HG03025 (cell line): ENCODE measurements around the gene ASB7.

Experiments used
- ATAC-seq: cut with Tn5 transposase; IDR thresholded peaks from one replicate; pipeline ENCODE4 v1.9.1; 2021; ENCODE audit warnings: mild to moderate bottlenecking, moderate library complexity; ENCODE audit not compliant: unreplicated experiment, low FRiP score

ASB7 gene

DNA sequence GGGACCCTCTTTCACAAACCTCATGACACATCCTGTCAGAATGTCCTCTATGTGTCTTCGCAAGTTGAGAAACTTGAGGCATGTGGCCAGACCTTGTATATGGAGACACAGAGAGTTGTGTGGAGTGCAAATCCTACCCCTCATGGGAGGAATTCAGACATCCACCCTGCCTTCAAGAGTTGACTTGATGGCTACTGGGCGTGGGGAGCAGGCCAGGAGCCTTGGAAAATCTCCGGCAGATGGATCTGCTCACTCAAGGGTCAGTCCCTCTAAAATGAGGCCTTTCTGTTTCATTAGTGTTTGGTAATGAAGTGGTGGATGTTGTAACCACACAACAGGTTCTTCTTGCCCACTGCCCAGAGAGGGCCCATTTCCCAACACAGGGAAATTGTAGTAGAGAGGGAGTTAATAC is 79.0 kb downstream of the ASB7 start:
- no peak for ATAC-seq

DNA sequence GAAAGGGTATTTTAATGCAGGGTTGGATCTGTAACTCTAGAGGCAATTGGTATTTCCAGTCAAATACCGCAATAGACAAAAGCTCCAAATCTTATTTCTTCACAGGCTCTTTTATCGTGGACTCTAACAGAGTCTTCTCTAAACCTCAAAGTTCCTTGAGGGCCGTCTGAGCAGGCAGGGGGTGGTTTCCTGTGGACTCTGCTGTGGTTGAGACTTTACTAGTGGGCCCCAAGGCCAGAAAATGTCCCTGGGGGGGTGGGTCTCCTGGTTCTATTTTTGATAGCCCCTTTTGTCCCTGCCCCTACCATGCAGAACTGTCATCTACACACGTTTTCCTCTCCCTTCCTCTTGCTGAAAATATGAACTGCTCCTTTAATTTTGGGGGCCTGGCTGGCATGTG is 80.1 kb downstream of the ASB7 start:
- ATAC-seq: no peak

DNA sequence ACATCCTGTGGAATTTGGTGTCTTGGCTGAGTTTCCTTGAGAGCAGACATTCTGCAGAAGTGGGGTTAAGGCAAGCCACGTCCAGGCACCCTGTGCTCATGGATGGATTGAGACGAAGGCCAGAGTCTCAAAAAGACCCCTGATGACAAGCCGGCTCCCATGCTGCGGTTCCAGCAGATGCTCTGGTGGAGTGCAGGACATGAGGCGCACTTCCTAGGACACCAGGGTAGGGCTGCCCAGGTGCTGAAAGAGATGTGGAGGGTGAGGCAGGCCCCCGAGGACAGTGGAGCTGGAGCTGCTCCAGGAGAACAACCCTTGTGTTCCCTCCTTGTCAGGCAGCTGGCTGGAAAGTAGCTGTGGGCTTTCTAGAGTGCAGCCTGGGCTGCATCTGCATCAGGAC is 81.0 kb downstream of the ASB7 start:
- no peak for ATAC-seq

DNA sequence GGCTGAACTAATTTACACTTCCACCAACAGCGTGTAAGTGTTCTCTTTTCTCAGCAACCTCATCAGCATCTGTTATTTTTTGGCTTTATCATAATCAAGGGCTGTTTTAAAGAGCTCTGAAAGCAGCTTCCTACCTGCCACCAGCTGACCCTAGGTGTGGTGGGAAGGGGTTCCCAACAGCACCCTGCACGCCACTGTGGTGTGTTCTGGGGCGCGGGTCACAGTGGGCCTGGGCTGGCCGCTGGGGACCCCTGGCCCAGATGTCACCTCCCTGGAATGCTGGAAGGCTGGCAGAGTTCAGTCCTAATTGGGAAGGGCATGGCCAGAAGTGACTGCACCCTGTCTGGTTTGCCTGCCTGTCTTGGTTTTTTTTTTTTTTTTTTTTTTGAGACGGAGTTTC is 82.2 kb downstream of the ASB7 start:
- ATAC-seq: no peak

DNA sequence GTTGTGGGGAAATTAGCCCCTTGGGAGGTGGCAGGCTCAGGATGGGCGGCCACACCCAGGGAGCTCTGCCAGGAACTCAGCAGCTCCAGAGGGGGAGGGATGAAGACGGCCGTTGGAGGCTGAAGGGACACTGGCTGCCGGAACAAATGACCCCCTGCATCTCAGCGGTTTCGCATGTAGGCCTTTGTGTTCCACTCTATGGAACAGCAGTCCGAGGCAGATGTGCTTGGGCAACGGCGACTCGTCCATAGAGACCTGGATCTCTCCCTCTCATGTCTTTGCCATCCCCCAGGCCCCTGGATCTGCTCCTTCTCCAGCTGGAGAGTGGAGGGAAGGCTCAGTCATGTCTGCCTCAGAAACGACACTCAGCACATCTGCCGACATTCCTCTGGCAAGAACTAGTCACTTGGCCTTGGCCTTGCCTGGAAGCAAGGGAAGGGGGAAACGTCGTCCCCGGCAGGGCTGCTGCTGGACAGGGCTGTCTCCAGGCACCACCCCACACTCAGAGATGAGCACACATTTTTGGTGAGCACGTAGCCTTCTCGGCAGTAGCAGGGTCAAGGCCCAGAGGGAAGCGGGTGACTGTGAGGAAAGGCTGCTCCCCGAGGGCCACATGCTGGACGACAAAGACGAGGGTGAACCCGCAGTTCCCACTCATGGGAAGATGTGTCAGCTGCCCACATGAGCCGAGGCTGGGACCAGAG is 83.8 kb downstream of the ASB7 start:
- no peak for ATAC-seq

DNA sequence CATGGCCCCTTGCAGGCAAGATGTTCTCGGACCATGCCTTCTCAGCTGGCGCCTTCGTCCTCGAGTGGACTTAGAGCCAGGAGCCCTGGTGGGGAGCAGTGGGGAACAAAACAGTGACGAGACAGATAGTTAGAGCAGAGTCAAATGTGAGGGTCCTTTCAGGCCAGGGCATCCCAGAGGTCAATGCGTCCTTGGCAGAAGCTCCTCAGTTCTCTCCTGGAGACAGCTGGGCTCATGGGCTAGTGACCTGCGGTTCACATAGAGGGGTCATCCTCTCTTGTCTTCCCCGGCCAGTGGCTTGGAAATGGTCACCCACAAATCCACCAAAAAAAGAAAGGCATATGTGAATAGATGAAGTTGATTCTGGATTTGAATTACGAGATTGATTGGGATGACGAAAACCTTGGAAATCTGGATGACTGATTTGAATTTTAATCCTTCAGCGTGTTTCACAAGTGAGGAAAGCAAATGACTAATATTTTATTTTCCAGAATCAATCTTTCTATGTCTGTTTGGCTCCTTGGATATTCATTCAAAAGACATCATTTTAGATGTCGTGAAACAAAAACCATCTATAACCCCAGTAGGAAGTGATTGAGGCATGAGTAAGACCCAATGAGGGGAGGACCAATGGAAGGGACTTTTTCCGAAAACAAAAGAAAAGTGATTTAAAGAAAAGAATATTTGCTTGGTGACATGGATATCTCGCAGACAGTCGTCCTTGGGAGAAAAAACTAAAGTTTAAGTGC is 84.5 kb downstream of the ASB7 start:
- ATAC-seq: no peak

DNA sequence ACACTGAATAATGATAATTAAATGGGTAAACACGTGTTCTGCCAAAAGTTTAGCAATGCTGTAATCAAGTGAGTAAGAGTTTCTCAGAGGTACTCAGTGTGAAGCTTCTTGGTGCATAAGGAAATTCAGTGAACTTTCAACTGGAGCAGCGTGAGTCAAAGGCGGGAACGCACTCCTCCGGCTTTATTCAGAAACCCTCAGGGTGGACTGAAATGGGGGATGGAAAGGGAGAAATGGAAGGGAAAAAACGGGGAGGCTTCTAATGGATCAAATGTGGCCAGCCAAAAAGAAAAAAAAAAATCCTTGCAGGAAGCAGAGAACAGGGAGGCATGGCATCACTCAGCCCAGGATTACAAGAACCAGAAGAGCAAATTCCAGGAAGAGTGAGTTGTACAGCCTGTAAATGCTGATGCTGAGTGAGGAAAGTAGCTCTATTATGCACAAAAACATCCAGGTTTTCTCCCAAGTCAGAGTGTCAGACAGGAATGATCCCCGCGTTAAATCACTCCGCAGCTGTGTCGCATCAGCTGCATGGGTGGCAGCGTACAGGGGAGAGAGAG is 85.3 kb downstream of the ASB7 start:
- ATAC-seq: no peak

DNA sequence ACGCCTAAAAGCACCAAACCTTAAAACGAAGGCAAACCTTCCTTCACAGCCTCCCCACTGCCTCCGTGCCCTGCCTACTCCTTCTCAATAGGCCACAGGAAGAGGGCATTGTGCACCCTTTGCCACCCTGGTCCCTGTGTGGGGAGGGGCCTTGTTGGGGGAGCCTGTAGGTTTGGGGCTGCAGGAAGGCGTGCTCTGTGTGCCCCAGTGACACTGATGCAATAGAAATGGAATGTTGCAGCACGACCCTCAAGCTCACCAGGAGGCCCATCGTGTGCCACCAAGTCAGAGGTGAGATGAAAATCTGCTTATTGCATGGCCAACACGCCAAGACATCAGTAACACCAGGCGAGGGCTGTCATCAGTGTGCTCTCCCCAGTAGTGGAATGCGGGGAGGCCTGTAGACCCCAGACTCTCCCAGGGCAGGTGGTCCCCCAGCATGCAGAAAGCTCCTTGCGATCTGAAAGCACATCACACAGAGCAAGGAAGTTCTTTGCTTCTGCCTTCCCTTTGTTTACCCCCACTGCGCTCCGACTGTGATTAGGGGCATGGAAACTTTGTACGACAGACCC is 86.2 kb downstream of the ASB7 start:
- no peak for ATAC-seq

DNA sequence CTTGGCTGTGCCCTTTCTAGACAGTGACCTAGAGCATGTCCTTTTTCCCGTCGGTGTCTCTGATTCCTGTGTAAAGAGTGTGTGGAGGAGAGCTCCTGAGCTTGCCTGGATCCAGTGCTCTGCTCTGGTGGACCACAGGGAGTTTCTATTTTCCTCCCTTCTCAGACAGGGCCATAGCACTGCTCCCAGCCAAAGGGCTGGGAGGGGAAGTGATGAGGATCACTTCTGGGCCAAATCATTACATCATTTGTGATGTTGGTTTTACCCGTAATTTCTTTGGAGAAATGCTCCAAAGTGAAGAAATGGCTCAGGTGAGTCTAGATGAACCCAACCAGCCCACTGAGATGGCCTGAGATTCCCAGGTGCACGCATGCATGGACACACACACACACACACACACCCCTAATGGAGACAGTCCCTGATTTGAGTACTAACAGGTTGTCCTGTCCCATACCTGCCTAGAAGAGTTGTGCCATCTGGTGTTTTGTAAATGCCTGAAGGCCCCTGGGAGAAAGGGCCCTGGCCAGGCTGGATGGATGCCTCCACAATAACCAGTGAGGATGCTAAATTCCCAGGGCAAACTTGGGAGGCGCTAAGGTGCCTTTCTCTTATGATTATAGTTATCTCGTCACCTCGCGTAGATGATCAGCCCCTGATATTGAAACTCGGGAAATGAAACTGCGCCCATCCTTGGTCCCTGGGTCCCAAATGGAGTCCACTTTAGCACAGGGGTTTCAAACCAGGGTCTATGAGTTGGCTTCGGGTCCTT is 86.9 kb downstream of the ASB7 start:
- no peak for ATAC-seq

DNA sequence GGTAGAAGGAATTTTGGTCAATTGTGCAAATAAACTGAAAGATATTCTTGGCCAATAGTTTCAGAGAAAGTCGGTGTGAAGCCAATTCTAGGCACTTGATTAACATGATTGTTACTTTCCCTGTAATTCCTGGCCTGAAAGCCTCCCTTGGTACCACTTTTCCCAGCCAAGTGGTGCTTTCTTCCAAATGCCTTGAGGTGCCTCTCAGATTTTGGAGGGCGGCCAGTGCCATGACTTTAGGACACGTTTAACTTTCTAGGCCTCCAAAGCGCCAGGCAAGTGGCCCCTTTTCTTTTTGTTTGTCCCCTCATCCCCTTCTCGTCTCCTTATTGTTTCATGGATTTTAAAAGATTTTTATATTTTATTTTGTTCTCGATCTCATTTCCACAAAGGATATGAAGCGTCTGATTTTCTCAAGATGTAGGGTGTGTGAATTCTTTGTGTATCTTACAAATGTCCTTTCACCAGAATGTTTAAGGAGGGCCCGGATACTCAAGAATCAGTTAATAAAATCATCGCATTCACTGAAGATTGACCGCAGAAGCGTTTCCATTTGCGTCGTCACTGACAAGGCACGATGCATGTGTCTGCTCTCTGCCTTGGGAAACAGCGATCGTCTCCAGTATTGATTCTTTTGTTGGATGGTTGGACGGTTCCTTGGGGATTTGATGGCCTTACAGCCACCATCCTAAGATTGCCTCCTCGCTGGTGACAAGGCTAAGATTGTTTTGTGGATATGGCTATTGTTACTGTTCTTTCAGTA is 87.8 kb downstream of the ASB7 start:
- ATAC-seq: no peak

DNA sequence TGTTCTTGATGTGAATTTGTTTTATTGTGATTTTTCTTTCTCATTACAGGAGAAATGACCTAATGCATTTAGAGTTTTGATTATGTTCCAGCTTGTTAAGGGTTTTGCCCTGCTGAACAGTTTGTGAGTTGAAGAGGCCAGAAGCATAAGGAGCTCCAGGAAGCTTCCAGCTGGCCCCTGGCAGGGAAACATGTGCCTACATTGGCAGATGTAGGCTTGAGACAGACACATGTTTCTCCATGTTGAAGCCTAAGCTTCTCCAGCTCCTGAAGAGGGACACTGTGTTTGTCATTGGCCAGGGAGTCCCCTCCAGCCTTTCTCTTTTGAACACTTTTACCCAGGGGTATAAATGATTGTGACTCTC is 88.4 kb downstream of the ASB7 start:
- no peak for ATAC-seq

DNA sequence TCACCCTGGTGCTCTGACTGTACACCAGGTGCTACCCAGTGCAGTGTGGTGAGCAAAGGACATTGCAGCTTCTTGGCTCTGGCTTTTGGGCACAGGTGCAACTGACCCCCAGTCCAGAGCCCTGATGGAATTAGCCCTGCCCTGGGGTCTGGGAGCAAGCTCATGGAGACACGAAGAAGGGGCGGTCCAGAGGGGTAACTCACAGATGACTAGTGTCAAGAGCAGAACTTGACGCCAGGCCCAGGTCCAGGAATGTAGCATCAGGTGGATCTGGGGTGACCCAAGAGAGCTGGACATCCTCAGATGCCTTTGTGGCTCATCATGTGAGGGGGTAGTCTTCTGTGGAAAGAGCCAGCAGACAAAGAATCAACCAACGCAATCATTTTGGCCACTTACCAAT is 88.9 kb downstream of the ASB7 start:
- ATAC-seq: no peak

DNA sequence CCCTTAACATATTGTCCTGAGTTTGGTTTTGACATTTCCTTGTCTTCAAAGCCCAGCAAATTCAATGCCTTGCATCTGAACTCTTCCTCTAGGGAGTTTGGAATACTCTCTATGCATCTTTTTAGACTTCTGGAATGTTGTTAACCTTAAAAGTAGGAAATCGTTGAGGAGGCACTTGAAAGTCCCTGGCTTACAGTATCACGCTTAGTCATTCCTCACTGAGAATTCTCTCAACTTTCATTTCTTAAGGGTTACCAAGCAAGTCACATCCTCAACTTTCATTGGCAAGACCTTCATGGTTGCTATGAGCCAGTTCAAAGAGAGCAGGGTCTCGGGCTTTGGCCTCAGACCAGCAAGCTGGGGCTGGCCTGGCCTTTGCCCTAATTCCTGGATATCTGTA is 89.9 kb downstream of the ASB7 start:
- ATAC-seq: no peak

DNA sequence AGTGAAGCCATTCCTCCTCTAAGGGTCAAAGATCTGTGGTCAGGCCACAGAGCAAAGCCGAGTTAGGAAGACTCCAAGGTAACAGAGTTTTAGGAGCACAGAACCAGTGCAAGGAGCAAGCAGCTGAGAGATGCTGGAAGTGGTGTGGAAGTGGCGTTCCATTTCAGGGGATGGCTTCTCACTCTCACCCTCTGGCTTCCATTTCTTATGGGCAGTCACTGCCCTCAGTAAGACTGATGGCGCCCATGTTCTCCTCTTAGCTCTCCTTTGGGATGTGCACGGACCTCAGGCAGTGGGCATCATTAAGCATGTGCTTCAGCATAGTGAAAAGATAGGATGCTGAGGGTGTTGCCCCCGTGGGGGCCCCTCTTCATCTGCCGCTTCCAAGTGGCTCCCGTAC is 90.3 kb downstream of the ASB7 start:
- no peak for ATAC-seq

DNA sequence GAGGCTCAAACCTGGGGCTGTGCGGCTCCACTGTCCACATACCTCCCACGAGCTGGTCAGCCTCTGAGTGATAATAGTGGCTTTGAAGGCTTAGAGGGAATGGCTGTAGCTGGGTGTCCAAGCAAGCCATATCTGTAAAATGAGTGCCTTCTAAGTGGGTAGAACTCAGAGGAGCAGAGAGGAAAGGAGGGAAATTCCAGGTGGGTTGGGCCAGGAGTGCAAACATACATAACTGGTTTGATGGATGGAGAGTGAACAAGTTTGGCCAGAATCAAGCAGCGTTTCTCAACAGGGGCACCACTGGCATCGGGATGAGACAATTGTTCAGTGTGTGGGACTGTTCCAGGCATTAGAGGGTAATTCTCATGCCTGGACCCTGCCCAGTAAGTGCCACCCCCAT is 91.1 kb downstream of the ASB7 start:
- no peak for ATAC-seq

DNA sequence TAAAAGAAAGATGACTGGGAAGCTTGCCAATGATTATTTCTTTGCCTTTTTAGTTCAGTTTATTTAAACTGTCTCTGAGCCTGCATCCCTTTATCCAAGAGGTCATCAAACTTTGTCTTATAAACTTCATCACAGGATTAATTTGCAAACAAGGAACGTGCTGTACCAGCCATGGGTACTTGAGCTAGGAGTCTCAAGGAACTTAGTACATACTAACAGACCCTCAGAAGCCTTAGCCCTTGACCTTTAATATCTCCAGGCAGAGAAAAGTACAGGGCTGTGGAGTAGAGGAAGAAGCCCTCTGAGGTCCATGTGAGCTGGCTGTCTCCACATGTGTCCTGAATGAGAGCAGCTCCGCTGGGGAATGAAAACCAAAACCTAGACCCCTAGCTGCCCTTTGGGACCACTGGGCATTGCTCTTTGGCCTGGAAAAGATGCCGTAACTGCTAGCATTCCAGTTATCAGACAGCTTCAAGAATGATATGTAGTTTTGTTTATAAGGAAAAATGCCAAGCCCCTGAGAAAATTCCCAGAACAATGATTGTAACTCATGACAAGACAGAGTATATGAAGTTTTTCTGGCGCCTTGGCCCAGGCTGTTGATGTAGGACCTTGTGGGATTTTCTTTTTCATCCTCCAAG is 92.1 kb downstream of the ASB7 start:
- ATAC-seq: no peak

DNA sequence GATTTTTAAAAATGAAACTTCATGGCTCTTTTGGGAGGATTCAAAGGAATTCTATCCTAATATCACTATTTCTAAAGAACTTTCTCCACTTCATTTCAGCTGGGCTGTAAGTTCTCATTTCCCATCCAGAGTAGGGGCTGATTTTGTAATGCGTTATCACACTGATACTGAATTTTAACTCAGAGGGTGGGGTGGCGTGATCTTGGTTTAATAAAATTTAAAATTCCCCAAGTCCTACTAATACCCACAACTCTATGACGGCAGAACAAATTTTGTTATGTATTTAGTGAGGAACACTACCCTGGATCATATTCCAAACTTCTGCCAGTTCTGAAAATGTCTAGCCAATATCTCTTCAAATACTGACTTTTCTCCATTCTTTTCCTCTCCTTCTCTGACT is 92.7 kb downstream of the ASB7 start:
- ATAC-seq: no peak

DNA sequence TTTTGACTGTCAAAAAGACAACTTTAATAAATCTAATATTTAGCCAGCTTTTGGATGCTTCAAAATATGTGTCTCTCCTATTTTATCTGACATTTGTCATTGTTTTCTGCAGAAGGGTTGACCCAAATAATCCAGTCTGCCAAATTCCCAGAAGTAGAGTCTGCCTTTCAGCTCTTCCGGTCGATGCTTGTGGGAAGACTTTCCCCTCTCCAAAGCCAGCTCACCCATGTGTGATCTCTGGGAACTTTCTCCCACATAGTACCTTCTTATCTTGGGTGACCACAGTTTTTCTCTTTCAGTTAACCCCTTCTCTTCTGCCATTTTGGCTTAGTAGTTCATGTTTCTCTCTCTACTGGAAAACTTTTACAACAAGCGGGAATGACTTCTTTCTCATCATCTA is 94.1 kb downstream of the ASB7 start:
- no peak for ATAC-seq
